Measurements from ENCODE around the gene CTSA. TPM values are rescaled to one million over a fixed set of nuclear protein-coding genes. Genes with fewer than 3 reads are reported as not detected.
A peak's percentile ranks its signal among the peaks of the same experiment; 100 is the strongest.
"Not testable (repeated sequence)": the region's sequence is repeated elsewhere in the genome, so short reads cannot be mapped to it uniquely, and the experiment has no call there.

CTSA gene
- total RNA-seq, 3 donors from 2014 or later, result 42.0 to 136 (median 55.6) TPM

GRCh38 chr20:45927071-45927878, 36.1 kb downstream of the CTSA start:
- Histone ChIP-seq H3K9me3 (no peaks in the 10 kb centered on the region), H3K27me3 (no peaks in the 10 kb centered on the region), H3K27ac (no peak overlapping the region), H3K4me3 (no peak overlapping the region), H3K4me1 (peaks cover 0 to 3% of the 10 kb centered on the region in 2 donors), H3K36me3 (no peaks in the 10 kb centered on the region)
- TF ChIP-seq POLR2AphosphoS5 (IDR thresholded peaks at IDR 0.05) (no peak), POLR2A (IDR thresholded peaks at IDR 0.05) (no peak)
- TF ChIP-seq, protein P1, sequence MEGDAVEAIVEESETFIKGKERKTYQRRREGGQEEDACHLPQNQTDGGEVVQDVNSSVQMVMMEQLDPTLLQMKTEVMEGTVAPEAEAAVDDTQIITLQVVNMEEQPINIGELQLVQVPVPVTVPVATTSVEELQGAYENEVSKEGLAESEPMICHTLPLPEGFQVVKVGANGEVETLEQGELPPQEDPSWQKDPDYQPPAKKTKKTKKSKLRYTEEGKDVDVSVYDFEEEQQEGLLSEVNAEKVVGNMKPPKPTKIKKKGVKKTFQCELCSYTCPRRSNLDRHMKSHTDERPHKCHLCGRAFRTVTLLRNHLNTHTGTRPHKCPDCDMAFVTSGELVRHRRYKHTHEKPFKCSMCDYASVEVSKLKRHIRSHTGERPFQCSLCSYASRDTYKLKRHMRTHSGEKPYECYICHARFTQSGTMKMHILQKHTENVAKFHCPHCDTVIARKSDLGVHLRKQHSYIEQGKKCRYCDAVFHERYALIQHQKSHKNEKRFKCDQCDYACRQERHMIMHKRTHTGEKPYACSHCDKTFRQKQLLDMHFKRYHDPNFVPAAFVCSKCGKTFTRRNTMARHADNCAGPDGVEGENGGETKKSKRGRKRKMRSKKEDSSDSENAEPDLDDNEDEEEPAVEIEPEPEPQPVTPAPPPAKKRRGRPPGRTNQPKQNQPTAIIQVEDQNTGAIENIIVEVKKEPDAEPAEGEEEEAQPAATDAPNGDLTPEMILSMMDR (IDR thresholded peaks at IDR 0.05), result no peak
- DNase-seq (ENCODE audit: low spot score in 2 of 2), result no peak
- intact Hi-C loops (cut with DNase I; ENCODE audit: low total_unique reads), result no loop called here

DNA sequence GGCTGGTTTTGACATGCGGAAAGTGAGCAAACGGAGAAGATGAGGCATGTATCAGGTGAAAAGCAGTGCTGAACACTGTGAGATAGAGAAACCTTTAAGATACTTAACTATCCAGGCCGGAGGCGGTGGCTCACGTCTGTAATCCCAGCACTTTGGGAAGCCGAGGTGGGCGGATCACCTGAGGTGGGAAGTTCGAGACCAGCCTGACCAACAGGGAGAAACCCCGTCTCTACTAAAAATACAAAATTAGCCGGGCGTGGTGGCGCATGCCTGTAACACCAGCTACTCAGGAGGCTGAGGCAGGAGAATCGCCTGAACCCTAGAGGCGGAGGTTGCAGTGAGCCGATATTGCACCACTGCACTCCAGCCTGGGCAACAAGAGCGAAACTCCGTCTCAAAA, 40.5 kb downstream of the CTSA start:
- H3K27ac ChIP-seq; H3K36me3 ChIP-seq; H3K4me1 ChIP-seq; intact Hi-C loops (cut with DNase I; ENCODE audit: low total_unique reads); DNase-seq (ENCODE audit: low spot score in 2 of 2); H3K4me3 ChIP-seq; H3K27me3 ChIP-seq; H3K9me3 ChIP-seq: not testable (repeated sequence)

DNA sequence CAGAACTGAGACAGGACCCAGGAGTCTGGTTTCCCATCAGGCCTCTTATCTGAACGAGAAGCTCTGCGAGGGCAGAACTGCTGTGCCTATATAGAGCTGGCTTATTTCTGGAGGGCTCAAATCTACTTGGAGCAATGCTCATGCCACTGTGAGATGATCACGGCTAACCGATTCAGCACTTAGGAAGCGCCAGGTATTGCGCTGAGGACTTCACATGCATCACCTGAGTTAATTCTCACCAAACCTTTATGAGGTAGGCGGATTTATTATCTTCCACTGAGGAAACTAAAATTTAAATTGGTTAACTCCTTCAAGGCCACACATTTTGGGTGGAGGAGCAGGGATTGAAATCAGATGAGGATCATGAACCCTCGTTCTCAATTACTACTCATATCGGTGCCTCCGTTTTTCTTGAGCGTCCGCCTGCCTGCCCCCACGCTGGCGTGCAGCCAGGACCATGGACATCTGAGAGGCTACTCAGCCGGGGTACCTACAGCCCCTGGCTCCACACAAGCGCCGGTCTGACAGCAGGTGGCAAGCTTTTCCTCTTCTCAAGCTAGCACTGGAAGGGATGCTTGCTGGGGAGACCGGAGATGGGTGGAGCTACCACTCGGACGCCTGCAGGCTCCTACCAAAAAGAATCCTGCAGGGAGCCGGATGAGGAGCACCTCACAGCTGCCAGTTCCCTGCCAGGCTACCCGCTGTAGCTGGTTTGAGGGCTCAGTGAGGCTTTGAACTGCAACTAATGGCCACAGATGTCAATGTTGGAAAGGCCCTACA, 42.3 kb downstream of the CTSA start:
- H3K27me3 ChIP-seq, result no peaks in the 10 kb centered on the region
- peak overlapping the region; percentile 100 for H3K27ac ChIP-seq
- H3K4me1 ChIP-seq, result no peaks in the 10 kb centered on the region
- peak; percentile 64 to 71 for DNase-seq (ENCODE audit: low spot score in 2 of 2)
- H3K36me3 ChIP-seq, result peaks cover 7% of the 10 kb centered on the region
- H3K9me3 ChIP-seq, result no peaks in the 10 kb centered on the region
- intact Hi-C loops (cut with DNase I; ENCODE audit: low total_unique reads), result no loop called here
- H3K4me3 ChIP-seq, result peak overlapping the region; percentile 81 to 100 (median 98)
- TF ChIP-seq, protein P1 (IDR thresholded peaks at IDR 0.05), result peak in 2 of 3 donors; percentile 19 to 36
- TF ChIP-seq POLR2A (IDR thresholded peaks at IDR 0.05), result no peak

DNA sequence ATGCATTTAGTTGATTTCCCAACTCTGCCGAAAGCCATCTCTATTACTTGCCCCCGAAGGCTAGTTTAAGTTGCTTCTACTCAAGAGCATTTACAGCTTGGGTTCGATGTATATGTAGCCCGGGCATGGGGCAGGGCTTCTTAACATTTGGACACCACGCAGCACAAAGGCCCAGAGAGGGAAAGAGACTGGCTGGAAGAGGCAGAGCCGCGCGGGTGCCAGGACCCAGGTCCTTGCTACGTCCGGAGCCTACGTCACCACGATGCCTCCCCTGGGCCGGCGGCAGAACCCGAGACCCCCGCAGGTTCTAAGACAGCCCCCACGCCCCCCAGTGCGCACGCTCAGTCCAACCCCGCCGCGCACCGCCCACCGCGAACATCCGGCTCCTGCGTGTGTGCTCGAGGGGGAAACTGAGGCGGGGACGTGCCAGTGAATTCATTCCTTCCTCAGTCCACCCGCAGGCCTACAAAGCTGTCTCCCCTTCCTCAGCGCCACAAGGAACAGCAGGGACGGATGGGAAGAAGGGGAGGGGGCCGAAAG, 43.0 kb downstream of the CTSA start:
- peak in 1 of 2 donors; percentile 45 for DNase-seq (ENCODE audit: low spot score in 2 of 2)

More for the DNA sequence above, 43.0 kb downstream of the CTSA start:
- Histone ChIP-seq H3K27me3 (no peaks in the 10 kb centered on the region), H3K4me1 (no peaks in the 10 kb centered on the region), H3K27ac (peak overlapping the region; percentile 100), H3K4me3 (peak overlapping the region; percentile 81 to 100 (median 98)), H3K36me3 (peaks cover 7% of the 10 kb centered on the region), H3K9me3 (no peaks in the 10 kb centered on the region)
- TF ChIP-seq, protein P1 (IDR thresholded peaks at IDR 0.05), result no peak
- TF ChIP-seq POLR2AphosphoS5 (IDR thresholded peaks at IDR 0.05) (no peak), POLR2A (IDR thresholded peaks at IDR 0.05) (no peak)
- intact Hi-C loops (cut with DNase I; ENCODE audit: low total_unique reads), result no loop called here
